Epidermal melanocyte (primary cell): Measurements from ENCODE around the gene PTPDC1.
A peak's percentile ranks its signal among the peaks of the same experiment; 100 is the strongest.

Source experiments
- DNase-seq: peaks from one replicate; pipeline ENCODE4 v3.0.0; 2011; ENCODE audit warnings: low spot score; ENCODE audit not compliant: insufficient read length

Gene PTPDC1

DNA sequence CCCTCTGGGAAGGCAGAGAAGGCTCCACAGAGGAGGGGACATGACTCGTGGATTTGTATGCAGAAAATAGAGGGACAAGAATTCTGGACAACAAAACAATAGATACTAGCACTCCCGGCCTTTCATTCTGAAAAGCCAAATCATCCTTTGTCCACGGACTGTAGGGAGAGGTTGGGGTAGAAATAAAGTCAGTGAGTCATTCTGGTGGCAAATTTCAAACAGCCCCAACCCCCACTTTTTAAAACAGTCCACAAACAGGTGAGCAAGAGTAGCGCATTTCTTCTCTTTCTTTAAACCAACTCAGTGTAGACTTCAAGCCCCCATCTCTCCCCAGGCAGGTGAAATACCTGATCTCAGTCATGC lies 56.1 kb downstream of the PTPDC1 start:
- no peak for DNase-seq

GRCh38 chr9:94140791-94141790 lies 56.8 kb downstream of the PTPDC1 start:
- DNase-seq, result no peak

- no peak for DNase-seq
Observed at GRCh38 chr9:94142353-94142752, 58.1 kb downstream of the PTPDC1 start.

GRCh38 chr9:94144394-94144793 lies 60.1 kb downstream of the PTPDC1 start:
- DNase-seq, result no peak

DNA sequence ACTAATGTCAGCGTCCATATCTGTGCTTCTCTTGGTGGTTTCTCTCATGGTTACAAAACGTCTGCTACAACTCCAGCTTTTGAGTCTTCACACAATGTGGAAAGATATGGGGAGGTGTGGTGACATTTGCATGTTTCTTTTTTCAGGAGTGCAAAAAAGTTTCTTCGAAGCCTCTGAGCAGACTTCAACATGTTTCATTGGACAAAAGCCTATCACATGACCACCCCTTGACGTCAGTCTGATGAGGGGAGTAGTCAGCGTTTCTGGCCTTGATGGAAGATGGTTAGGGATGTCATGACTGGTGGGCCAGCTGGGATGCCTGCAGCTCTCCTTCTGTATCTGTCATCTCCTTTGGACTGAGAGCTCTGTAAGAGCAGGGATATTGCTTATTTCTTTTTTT lies 61.4 kb downstream of the PTPDC1 start:
- DNase-seq, result no peak

DNA sequence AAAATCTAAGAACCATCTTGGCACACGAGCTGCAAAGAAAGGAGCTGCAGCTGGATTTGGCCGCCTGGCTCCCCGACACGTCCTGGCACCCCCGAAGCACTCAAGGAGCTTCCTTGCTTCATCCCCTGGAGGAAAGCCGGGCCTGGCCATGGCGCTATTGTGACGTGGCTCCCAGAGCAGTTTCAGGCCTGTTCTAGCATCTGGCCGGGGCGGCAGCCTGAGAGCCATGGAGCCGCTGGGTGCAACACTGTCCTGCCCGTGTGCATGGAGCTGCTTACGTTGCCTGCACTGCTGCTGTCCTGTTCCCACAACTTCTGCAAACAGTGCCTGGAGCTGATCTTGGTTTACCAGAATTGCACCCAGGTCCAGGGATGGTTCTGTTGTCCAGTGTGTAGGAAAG lies 63.5 kb downstream of the PTPDC1 start:
- no peak for DNase-seq

GRCh38 chr9:94148419-94148818 lies 64.2 kb downstream of the PTPDC1 start:
- DNase-seq, result no peak

DNA sequence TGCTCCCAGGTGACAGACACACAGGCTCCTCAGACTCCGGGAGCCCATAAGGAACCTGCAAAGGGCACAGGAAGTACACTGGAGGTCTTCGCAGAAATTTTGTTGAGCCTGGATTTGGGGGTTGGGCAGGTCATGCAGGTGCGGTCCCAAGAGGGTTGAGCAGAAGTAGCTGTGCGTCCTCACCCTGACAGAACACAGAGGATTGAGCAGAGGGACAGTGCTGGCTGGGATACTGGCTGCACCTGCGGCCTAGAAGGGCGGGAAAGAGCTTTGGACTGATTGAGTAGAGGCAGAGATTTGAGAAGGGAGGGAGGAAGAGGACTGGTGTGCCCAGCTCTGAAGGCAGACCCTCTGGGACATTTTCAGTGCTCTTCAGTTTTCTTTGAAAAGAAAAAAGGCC lies 65.4 kb downstream of the PTPDC1 start:
- DNase-seq, result no peak

GRCh38 chr9:94150279-94150828 lies 66.1 kb downstream of the PTPDC1 start:
- no peak for DNase-seq

DNA sequence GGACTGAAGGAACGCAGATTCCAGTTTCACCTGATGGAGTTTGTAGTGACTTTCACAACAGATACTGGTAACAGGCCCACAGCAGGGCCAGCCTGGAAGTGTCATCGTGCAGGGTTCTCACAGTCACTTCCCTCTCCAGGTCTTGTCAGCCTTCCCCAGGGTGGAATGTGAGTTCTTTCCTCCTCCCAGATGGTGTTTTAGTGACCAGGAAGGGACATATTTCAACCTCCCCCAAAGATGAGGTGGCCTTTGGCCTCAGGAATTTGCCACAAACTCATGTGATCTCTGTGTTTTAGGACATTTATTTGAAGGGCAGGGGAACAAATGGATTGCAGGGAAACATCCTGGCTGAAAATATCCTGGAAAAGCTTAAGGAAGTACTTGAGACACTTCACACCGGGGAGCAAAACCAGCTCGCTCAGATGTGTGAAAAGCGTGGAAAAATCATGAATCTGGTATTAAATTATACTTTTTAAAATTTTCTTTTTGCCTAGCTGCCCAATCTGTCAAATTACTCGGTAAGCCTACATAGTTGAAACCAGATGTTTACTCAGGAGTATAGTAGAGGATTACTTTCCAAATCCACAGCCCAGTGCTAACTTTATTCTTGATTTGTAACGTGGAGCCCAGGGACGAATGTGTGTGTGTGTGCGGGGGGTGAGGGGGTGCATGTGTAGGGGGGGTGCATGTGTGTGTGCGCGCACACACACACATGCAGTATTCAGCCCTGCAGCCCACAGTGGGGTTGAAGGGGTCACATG lies 66.8 kb downstream of the PTPDC1 start:
- no peak for DNase-seq

GRCh38 chr9:94153905-94154304 lies 69.6 kb downstream of the PTPDC1 start:
- no peak for DNase-seq

DNA sequence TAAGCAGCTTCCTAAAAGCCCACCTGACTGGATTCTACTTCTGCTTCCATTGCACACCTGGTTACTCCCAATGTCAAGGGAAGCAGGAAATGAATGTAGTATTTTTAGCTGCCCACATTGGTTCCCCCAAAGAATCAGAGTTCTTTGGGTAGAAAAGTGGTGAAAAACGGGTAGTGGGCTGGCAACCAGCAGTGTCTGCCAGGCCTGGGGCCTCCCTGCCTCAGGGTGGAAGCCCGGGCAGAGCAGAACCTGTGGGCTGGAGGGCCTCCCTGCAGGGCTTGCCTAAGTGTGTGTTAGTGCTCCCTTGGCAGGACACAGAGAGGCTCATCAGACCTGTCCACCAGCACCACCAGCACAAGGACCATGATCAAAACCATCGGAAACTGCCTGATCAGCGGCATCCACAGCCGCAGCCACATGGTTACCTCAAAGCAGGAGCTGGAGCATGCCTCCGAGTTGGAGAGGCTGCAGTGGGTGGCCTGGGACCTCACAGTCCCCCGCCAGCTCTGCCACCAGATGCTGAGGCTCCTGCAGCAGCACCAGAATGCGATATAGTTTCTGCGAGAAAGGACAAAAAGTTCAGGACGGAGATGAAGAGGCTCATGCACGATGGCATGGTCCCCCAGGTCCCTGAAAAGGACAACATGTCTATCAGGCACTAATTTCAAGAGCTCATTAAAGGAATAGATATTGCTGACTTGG lies 72.2 kb downstream of the PTPDC1 start:
- DNase-seq, result no peak

DNA sequence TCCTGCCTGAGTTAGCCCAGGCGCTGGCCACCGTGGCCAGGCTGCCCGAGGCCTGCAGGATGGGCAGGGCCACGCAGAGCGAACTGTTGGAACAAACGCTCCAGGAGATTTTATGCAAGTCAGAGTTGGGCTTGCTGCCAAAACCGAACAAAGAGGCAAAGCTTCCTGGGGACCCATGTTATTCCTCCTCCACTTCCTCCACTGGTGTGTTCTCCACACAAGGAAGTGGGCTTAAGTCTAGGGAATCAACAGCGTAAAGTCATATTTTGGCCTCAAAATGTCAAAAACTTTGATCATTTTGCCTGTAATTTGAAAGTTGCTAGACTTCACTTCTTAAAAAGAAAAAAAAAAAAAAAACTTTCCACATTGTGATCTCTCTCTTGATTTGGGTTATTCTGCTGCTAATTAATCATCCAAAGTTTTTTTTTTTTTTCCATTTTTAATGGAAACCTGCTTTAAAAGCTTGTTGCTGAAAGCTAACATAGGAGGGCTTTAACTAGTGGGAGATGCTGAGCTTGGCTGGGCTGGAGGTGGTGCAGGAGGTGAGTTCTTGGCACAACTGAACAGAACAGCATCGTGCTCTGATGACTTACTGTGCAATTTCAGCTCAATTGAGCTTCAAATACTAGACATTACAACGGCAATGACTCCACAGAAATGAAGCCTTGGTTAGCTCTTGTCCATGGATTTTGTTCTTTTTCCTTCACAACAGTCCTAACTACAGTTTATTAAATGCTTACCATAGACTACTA lies 73.0 kb downstream of the PTPDC1 start:
- peak; percentile 54 for DNase-seq
